ENCODE data around the gene HECW1.

GRCh38 chr7:43141091-43141490, 28.6 kb downstream of the HECW1 start:
- TF ChIP-seq RARB (CRISPR knock-in tag; IDR thresholded peaks at IDR 0.05): no peak
- no peak for TF ChIP-seq ZFP3 (CRISPR knock-in tag; IDR thresholded peaks at IDR 0.05)
- no peak for TF ChIP-seq PATZ1 (CRISPR knock-in tag; IDR thresholded peaks at IDR 0.05; ENCODE audit: borderline replicate concordance)
- TF ChIP-seq OSR1 (CRISPR knock-in tag; IDR thresholded peaks at IDR 0.05): no peak
- no peak for TF ChIP-seq CREB5 (CRISPR knock-in tag; IDR thresholded peaks at IDR 0.05; ENCODE audit: low read depth)

Data from SK-N-SH treated with all-trans-retinoic acid at 6 μM for 48 hours (cell line).